SK-N-SH treated with all-trans-retinoic acid at 6 μM for 48 hours (cell line): ENCODE data around the gene ECM1.

Source experiments
- ATAC-seq: fragments of 200-7000 bp; cut with Tn5 transposase; 3 replicates; pipeline ENCODE4 v1.9.1; 2020; ENCODE audit warnings: mild to moderate bottlenecking, moderate library complexity
- BACH2 ChIP-seq: fragments of 250-450 bp; sonication (Bioruptor Pico); IDR thresholded peaks from 2 replicates; pipeline ENCODE4 v1.9.0; 2021; ENCODE audit warnings: mild to moderate bottlenecking, borderline replicate concordance
- ESRRG ChIP-seq: fragments of 250-450 bp; sonication (Bioruptor Pico); IDR thresholded peaks from 2 replicates; pipeline ENCODE4 v1.6.1; 2021; ENCODE audit warnings: mild to moderate bottlenecking
- GLIS3 ChIP-seq: fragments of 250-450 bp; sonication (Bioruptor Pico); IDR thresholded peaks from 2 replicates; pipeline ENCODE4 v1.5.0; 2020; ENCODE audit warnings: mild to moderate bottlenecking, moderate library complexity
- ISL1 ChIP-seq: fragments of 250-450 bp; sonication (Bioruptor Pico); IDR thresholded peaks from 2 replicates; pipeline ENCODE4 v2.1.2; 2022; ENCODE audit warnings: mild to moderate bottlenecking, moderate library complexity
- TCF4 ChIP-seq: fragments of 250-450 bp; sonication (Bioruptor Pico); IDR thresholded peaks from 2 replicates; pipeline ENCODE4 v1.8.0; 2021; ENCODE audit warnings: mild to moderate bottlenecking, moderate library complexity, borderline replicate concordance
- ZC3H10 ChIP-seq: fragments of 250-450 bp; sonication (Bioruptor Pico); IDR thresholded peaks from 2 replicates; pipeline ENCODE4 v1.5.1; 2021; ENCODE audit warnings: mild to moderate bottlenecking, moderate library complexity
- ZFP3 ChIP-seq: fragments of 250-450 bp; sonication (Bioruptor Pico); IDR thresholded peaks from 2 replicates; pipeline ENCODE4 v1.5.0; 2020; ENCODE audit warnings: mild to moderate bottlenecking, moderate library complexity
- ZFP30 ChIP-seq: fragments of 450-650 bp; formaldehyde crosslinking; IDR thresholded peaks from 2 replicates; pipeline ENCODE4 v1.5.0; 2022; ENCODE audit warnings: mild to moderate bottlenecking, moderate library complexity
- ZNF565 ChIP-seq: fragments of 450-650 bp; formaldehyde crosslinking; conservative IDR thresholded peaks from 2 replicates; pipeline ENCODE4 v1.5.0; 2020; ENCODE audit warnings: low read depth, mild to moderate bottlenecking, moderate library complexity
- ZNF8 ChIP-seq: fragments of 450-650 bp; formaldehyde crosslinking; IDR thresholded peaks from 2 replicates; pipeline ENCODE4 v1.5.0; 2020; ENCODE audit warnings: mild to moderate bottlenecking, moderate library complexity
- TF ChIP-seq, protein P1 (sequence below): fragments of 250-450 bp; sonication (Bioruptor Pico); IDR thresholded peaks from 2 replicates; pipeline ENCODE4 v1.5.0; 2020; ENCODE audit warnings: mild to moderate bottlenecking, moderate library complexity
- TF ChIP-seq, protein P2 (sequence below): fragments of 250-450 bp; sonication (Bioruptor Pico); IDR thresholded peaks from 2 replicates; pipeline ENCODE4 v1.5.1; 2021; ENCODE audit warnings: mild to moderate bottlenecking, moderate library complexity
- TF ChIP-seq, protein P3 (sequence below): fragments of 250-450 bp; sonication (Bioruptor Pico); IDR thresholded peaks from 2 replicates; pipeline ENCODE4 v1.8.0; 2020; ENCODE audit warnings: mild to moderate bottlenecking, moderate library complexity, borderline replicate concordance

Gene ECM1

DNA sequence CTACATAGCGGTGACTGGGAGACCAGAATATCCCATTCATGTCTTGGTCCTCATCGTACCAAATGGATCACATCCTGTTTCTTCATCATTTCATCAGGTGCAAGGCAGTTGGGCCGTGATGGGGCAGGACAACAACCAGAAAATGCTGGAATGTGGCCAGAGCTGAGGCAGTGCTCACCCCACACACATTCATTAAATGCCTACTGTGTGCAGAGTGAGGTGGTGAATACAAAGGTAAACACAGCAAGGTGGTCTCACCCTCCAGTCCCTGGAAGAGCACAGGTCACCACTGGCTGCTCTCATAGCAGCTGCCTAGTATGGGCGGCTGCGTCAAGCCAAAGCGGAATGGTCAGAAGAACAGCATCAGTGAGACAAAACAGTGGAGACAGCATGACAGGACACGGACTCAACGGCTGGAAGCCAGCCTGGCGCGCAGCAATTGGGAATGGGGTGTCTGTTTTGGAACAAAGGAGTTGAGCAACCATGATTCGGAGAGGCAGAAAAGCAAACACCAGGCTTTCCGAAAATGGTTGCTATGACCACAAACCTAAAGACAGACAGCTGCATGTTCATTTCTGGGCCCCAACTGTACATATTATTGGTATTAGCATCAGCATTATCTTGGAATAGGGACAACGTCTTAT lies 35.7 kb downstream of the ECM1 start:
- TF ChIP-seq ZFP30 (CRISPR knock-in tag) (no peak), BACH2 (CRISPR knock-in tag) (no peak), ZC3H10 (CRISPR knock-in tag) (no peak)
- TF ChIP-seq, protein P1, sequence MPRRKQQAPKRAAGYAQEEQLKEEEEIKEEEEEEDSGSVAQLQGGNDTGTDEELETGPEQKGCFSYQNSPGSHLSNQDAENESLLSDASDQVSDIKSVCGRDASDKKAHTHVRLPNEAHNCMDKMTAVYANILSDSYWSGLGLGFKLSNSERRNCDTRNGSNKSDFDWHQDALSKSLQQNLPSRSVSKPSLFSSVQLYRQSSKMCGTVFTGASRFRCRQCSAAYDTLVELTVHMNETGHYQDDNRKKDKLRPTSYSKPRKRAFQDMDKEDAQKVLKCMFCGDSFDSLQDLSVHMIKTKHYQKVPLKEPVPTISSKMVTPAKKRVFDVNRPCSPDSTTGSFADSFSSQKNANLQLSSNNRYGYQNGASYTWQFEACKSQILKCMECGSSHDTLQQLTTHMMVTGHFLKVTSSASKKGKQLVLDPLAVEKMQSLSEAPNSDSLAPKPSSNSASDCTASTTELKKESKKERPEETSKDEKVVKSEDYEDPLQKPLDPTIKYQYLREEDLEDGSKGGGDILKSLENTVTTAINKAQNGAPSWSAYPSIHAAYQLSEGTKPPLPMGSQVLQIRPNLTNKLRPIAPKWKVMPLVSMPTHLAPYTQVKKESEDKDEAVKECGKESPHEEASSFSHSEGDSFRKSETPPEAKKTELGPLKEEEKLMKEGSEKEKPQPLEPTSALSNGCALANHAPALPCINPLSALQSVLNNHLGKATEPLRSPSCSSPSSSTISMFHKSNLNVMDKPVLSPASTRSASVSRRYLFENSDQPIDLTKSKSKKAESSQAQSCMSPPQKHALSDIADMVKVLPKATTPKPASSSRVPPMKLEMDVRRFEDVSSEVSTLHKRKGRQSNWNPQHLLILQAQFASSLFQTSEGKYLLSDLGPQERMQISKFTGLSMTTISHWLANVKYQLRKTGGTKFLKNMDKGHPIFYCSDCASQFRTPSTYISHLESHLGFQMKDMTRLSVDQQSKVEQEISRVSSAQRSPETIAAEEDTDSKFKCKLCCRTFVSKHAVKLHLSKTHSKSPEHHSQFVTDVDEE (CRISPR knock-in tag) = no peak
- ATAC-seq = no peak

DNA sequence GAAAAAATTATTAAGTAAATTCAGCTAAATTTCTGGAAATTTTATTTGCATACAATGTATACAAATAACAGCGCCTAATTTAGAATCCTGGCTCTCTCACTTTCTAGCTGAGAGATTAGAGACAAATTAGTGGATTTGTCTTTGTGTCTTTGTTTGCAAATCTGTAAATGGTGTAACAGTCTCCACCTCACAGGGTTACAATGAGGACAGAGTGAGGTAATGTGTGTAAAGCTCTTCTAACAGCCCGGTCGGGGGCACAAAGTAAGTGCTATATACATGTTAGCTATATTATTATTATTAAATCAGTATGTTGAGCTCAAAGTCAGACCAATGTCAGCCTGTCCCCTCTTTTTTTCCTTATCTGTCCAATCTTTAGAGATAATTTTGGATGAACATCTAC lies 36.3 kb downstream of the ECM1 start:
- no peak for ATAC-seq
- no peak for TF ChIP-seq ZFP30 (CRISPR knock-in tag)
- TF ChIP-seq, protein P2, sequence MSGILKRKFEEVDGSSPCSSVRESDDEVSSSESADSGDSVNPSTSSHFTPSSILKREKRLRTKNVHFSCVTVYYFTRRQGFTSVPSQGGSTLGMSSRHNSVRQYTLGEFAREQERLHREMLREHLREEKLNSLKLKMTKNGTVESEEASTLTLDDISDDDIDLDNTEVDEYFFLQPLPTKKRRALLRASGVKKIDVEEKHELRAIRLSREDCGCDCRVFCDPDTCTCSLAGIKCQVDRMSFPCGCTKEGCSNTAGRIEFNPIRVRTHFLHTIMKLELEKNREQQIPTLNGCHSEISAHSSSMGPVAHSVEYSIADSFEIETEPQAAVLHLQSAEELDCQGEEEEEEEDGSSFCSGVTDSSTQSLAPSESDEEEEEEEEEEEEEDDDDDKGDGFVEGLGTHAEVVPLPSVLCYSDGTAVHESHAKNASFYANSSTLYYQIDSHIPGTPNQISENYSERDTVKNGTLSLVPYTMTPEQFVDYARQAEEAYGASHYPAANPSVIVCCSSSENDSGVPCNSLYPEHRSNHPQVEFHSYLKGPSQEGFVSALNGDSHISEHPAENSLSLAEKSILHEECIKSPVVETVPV (CRISPR knock-in tag) = no peak

DNA sequence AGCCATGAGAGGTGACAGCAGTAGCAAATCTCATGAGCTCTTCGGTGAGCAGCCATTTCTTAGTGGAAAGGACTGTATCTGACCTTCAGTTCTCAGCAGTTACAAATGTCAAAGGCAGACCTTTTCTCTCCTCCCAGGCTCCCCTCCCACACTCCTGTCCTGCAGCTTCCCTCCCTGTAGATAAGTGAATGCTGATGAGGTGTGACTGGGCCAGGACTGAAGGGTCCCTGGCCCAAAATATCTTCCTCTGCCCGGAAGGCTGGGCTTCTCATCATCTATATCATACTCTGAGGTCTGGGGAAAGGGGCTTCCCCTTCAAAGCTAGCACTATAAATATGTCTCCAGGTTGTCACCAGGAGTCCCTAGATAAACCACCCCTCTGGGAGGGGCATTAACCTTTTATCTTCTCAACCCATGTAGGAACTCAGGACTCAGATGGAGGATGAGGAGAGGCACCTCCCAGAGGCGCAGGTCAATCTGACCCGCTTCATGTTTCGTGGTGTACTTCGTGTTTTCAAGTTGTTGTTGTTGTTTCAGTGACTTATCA lies 37.6 kb downstream of the ECM1 start:
- TF ChIP-seq ZC3H10 (CRISPR knock-in tag) (no peak), ESRRG (CRISPR knock-in tag) (no peak), ZNF8 (CRISPR knock-in tag) (no peak), ZFP30 (CRISPR knock-in tag) (no peak), ISL1 (no peak), TCF4 (no peak), GLIS3 (CRISPR knock-in tag) (no peak)
- TF ChIP-seq, protein P1 (CRISPR knock-in tag) = no peak
- TF ChIP-seq, all 23 proteins: peak for 0
- ATAC-seq = no peak

DNA sequence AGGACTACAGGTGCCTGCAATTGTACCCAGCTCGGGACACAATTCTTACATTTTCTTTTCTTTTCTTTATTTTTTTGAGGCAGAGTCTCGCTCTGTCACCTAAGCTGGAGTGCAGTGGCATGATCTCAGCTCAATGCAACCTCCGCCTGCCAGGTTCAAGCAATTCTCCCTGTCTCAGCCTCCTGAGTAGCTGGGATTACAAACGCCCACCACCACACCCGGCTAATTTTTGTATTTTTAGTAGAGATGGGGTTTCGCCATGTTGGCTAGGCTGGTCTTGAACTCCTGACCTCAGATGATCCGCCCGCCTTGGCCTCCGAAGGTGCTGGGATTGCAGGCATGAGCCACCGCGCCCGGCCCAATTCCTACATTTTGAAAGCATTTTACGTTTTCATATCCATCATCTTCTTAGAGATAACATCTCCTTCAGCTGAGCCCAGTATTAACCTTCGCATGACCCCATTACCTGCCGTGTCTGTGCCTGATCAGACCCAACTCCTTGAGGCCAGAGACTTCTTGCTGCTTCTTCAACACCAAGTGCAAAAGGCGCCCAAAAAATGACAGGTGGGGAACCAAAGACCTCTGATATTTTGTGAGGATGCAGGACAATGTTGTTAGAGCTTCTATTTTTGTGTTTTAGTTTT lies 38.5 kb downstream of the ECM1 start:
- no peak for ATAC-seq

More for the DNA sequence above, 38.5 kb downstream of the ECM1 start:
- TF ChIP-seq ZNF8 (CRISPR knock-in tag) (no peak), ZFP3 (CRISPR knock-in tag) (no peak), ZNF565 (CRISPR knock-in tag) (no peak)
- TF ChIP-seq, protein P1 (CRISPR knock-in tag) = no peak
- TF ChIP-seq, protein P3, sequence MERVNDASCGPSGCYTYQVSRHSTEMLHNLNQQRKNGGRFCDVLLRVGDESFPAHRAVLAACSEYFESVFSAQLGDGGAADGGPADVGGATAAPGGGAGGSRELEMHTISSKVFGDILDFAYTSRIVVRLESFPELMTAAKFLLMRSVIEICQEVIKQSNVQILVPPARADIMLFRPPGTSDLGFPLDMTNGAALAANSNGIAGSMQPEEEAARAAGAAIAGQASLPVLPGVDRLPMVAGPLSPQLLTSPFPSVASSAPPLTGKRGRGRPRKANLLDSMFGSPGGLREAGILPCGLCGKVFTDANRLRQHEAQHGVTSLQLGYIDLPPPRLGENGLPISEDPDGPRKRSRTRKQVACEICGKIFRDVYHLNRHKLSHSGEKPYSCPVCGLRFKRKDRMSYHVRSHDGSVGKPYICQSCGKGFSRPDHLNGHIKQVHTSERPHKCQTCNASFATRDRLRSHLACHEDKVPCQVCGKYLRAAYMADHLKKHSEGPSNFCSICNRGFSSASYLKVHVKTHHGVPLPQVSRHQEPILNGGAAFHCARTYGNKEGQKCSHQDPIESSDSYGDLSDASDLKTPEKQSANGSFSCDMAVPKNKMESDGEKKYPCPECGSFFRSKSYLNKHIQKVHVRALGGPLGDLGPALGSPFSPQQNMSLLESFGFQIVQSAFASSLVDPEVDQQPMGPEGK (CRISPR knock-in tag) = no peak
